SK-N-MC (cell line): ENCODE results near the gene PABPN1L.

ENCODE experiments used
- EZH2 ChIP-seq: fragments of 200-600 bp; sonication (generic); IDR thresholded peaks from one replicate; pipeline ENCODE4 v1.6.1; 2017; ENCODE audit warnings: antibody characterized with exemption
- POLR2AphosphoS5 ChIP-seq: IDR thresholded peaks from 2 replicates; pipeline ENCODE4 v1.6.1; 2012; ENCODE audit warnings: mild to moderate bottlenecking, low read depth, low read length, borderline replicate concordance

- no peak for TF ChIP-seq POLR2AphosphoS5
- TF ChIP-seq EZH2 = no peak
These were observed 6.9 kb downstream of the PABPN1L start for GRCh38 chr16:88859381-88860091.
